Activated CD8-positive, alpha-beta memory T cell treated with anti-CD3 and anti-CD28 coated beads, Interleukin-2, amount 50 U/mL, for 4 hours (primary cell): ENCODE results near the gene CREB3L4.
A peak's percentile ranks its signal among the peaks of the same experiment; 100 is the strongest.

Experiments used
- DNase-seq: peaks from one replicate; pipeline ENCODE4 v3.0.0-alpha.2; 2020

The CREB3L4 gene

GRCh38 chr1:153967107-153967999 is at the start of gene CREB3L4:
Gene CREB3L4 (plus strand): TSS chr1:153967902. CDS start chr1:153968526, 624 bp downstream.
- peak; percentile 81 for DNase-seq

GRCh38 chr1:153919876-153920852 is 47.5 kb upstream of the CREB3L4 start:
- no peak for DNase-seq

GRCh38 chr1:153921080-153921802 is 46.5 kb upstream of the CREB3L4 start:
- no peak for DNase-seq

- DNase-seq: no peak
Measured at GRCh38 chr1:153921803-153922075, 46.0 kb upstream of the CREB3L4 start.

- DNase-seq: no peak
Measured at GRCh38 chr1:153922076-153922971, 45.4 kb upstream of the CREB3L4 start.

- DNase-seq: peak; percentile 96
Measured at GRCh38 chr1:153922972-153923925, 44.5 kb upstream of the CREB3L4 start, which contains the start of gene GATAD2B. Gene GATAD2B (minus strand): TSS chr1:153922972. CDS start chr1:153828347, 94,625 bp downstream.

GRCh38 chr1:153926405-153926804 is 41.3 kb upstream of the CREB3L4 start:
- no peak for DNase-seq

GRCh38 chr1:153928245-153928644 is 39.5 kb upstream of the CREB3L4 start:
- DNase-seq: no peak

- DNase-seq: no peak
Measured at GRCh38 chr1:153928791-153929341, 38.8 kb upstream of the CREB3L4 start.

GRCh38 chr1:153929426-153929825 is 38.3 kb upstream of the CREB3L4 start:
- no peak for DNase-seq

- no peak for DNase-seq
Measured at GRCh38 chr1:153929981-153930948, 37.4 kb upstream of the CREB3L4 start.

- no peak for DNase-seq
Measured at GRCh38 chr1:153932156-153933131, 35.3 kb upstream of the CREB3L4 start.

- no peak for DNase-seq
Measured at GRCh38 chr1:153933430-153933829, 34.3 kb upstream of the CREB3L4 start.

GRCh38 chr1:153933955-153934354 is 33.7 kb upstream of the CREB3L4 start:
- DNase-seq: no peak

GRCh38 chr1:153934746-153935145 is 33.0 kb upstream of the CREB3L4 start:
- DNase-seq: no peak

- no peak for DNase-seq
Measured at GRCh38 chr1:153936011-153936802, 31.5 kb upstream of the CREB3L4 start.

GRCh38 chr1:153937331-153937730 is 30.4 kb upstream of the CREB3L4 start:
- DNase-seq: no peak
